H1 (cell line): ENCODE measurements around the gene NDNF. TPM values are rescaled to one million over a fixed set of nuclear protein-coding genes. Genes with fewer than 3 reads are reported as not detected.

Experiments used
- CTCF ChIA-PET: fragments of 300-600 bp; sonication (Branson Sonifier 250); formaldehyde crosslinking; loops from one replicate; lab custom pipeline; 2021; ENCODE audit not compliant: partially characterized antibody; lab: Charles Lee
- POLR2A ChIA-PET: fragments of 300-600 bp; sonication (Branson Sonifier 250); formaldehyde crosslinking; loops from one replicate; lab custom pipeline; 2021; ENCODE audit warnings: inconsistent platforms; ENCODE audit not compliant: partially characterized antibody; lab: Charles Lee
- DNase-seq, 2 experiments: peaks; one replicate each; pipeline versions ENCODE4 v3.0.0 to v3.0.0-alpha.2; 2010 to 2022; ENCODE audit warnings: low spot score in 2 of 2, low read depth in 1 of 2, mixed read lengths in 1 of 2
- FAIRE-seq: peaks from 2 replicates; lab custom pipeline; 2011; peaks lifted over from hg19 to GRCh38; lab: Jason Lieb, UNC
- H2AFZ ChIP-seq: 2 replicates; pipeline ENCODE4 v1.8.1; 2012; ENCODE audit warnings: low read length, inconsistent platforms
- H2AK5ac ChIP-seq: 2 replicates; pipeline ENCODE4 v1.6.1; 2013; ENCODE audit warnings: low read depth, low read length
- H2BK120ac ChIP-seq: replicated peaks from 2 replicates; pipeline ENCODE3; 2013; ENCODE audit warnings: low read depth, low read length, inconsistent platforms
- H2BK12ac ChIP-seq: 2 replicates; pipeline ENCODE4 v1.6.1; 2013; ENCODE audit warnings: low read depth, low read length
- H2BK15ac ChIP-seq: 2 replicates; pipeline ENCODE4 v1.6.1; 2013; ENCODE audit warnings: low read length
- H2BK20ac ChIP-seq: 2 replicates; pipeline ENCODE4 v1.6.1; 2013; ENCODE audit warnings: low read length
- H2BK5ac ChIP-seq: 2 replicates; pipeline ENCODE4 v1.6.1; 2013; ENCODE audit warnings: low read depth, low read length
- H3K14ac ChIP-seq: 2 replicates; pipeline ENCODE4 v1.6.1; 2013; ENCODE audit warnings: inconsistent platforms; ENCODE audit not compliant: insufficient read length
- H3K18ac ChIP-seq: 2 replicates; pipeline ENCODE4 v1.6.1; 2013; ENCODE audit warnings: low read length; ENCODE audit errors: extremely low read depth
- H3K23ac ChIP-seq: 2 replicates; pipeline ENCODE4 v1.6.1; 2013; ENCODE audit warnings: inconsistent platforms; ENCODE audit not compliant: insufficient read length
- H3K23me2 ChIP-seq: 2 replicates; pipeline ENCODE4 v1.6.1; 2013; ENCODE audit warnings: low read depth, low read length
- H3K27ac ChIP-seq: 2 replicates; pipeline ENCODE4 v1.6.1; 2011; ENCODE audit warnings: low read depth, low read length, inconsistent platforms
- H3K27me3 ChIP-seq, 4 experiments: replicated peaks in 1 of 4; 1 replicate in 1 of 4; 2 replicates in 3 of 4; pipeline versions ENCODE4 v1.6.1 to v1.8.1; 2011 to 2013; ENCODE audit warnings: low read length in 3 of 4, mild to moderate bottlenecking in 3 of 4, inconsistent platforms in 2 of 4, mixed read lengths in 2 of 4, moderate library complexity in 1 of 4; ENCODE audit not compliant: control insufficient read depth in 3 of 4, insufficient read depth in 3 of 4; ENCODE audit errors: extremely low read depth in 1 of 4
- H3K36me3 ChIP-seq, 4 experiments: 2 replicates each; pipeline versions ENCODE4 v1.6.1 to v1.8.1; 2011 to 2013; ENCODE audit warnings: mild to moderate bottlenecking in 4 of 4, low read length in 3 of 4, moderate library complexity in 2 of 4, control low read depth in 1 of 4, inconsistent platforms in 1 of 4; ENCODE audit not compliant: insufficient read depth in 4 of 4, control insufficient read depth in 2 of 4
- H3K4ac ChIP-seq: replicated peaks from 2 replicates; pipeline ENCODE3; 2013; ENCODE audit warnings: low read length, low read depth, mixed read lengths, inconsistent platforms; ENCODE audit not compliant: insufficient read length
- H3K4me1 ChIP-seq, 4 experiments: replicated peaks in 1 of 4; 1 replicate in 1 of 4; 2 replicates in 3 of 4; pipeline versions ENCODE4 v1.6.1 to v1.8.1; 2011 to 2013; ENCODE audit warnings: low read length in 3 of 4, inconsistent platforms in 2 of 4, mixed read lengths in 1 of 4; ENCODE audit not compliant: insufficient read depth in 4 of 4, control insufficient read depth in 3 of 4
- H3K4me2 ChIP-seq, 2 experiments: 2 replicates each; pipeline versions ENCODE4 v1.6.1 to v1.8.1; 2011 to 2013; ENCODE audit warnings: low read depth in 2 of 2, low read length in 2 of 2, control low read depth in 1 of 2, inconsistent platforms in 1 of 2, mild to moderate bottlenecking in 1 of 2; ENCODE audit not compliant: insufficient read depth in 1 of 2
- H3K4me3 ChIP-seq, 4 experiments: fragments of 200-600, 300-600 bp in 1 of 4; sonication (generic), shearing (Covaris generic), sonication (Bioruptor Twin) in 1 of 4; 2 replicates each; pipeline versions ENCODE4 v1.5.1 to v1.8.1; 2011 to 2016; ENCODE audit warnings: low read length in 4 of 4, low read depth in 3 of 4, control low read depth in 2 of 4, inconsistent platforms in 2 of 4, mild to moderate bottlenecking in 2 of 4, mixed read lengths in 1 of 4, moderate library complexity in 1 of 4; ENCODE audit not compliant: insufficient read depth in 2 of 4; ENCODE audit errors: extremely low read depth in 1 of 4
- H3K56ac ChIP-seq: replicated peaks from 2 replicates; pipeline ENCODE3; 2013; ENCODE audit warnings: low read depth, mild to moderate bottlenecking, mixed read lengths, low read length, inconsistent platforms; ENCODE audit not compliant: insufficient read length
- H3K79me1 ChIP-seq: 2 replicates; pipeline ENCODE4 v1.6.1; 2013; ENCODE audit warnings: low read depth, low read length, control low read depth
- H3K79me2 ChIP-seq, 2 experiments: 2 replicates each; pipeline versions ENCODE4 v1.6.1 to v1.8.1; 2012 to 2013; ENCODE audit warnings: low read length in 2 of 2, mild to moderate bottlenecking in 2 of 2, inconsistent platforms in 1 of 2; ENCODE audit not compliant: insufficient read depth in 2 of 2, control insufficient read depth in 1 of 2
- H3K9ac ChIP-seq, 4 experiments: replicated peaks in 1 of 4; 1 replicate in 1 of 4; 2 replicates in 3 of 4; pipeline versions ENCODE4 v1.6.1 to v1.8.1; 2011 to 2013; ENCODE audit warnings: low read depth in 3 of 4, low read length in 3 of 4, control low read depth in 2 of 4, mild to moderate bottlenecking in 2 of 4, moderate library complexity in 2 of 4, inconsistent platforms in 1 of 4; ENCODE audit errors: extremely low read depth in 1 of 4
- H3K9me3 ChIP-seq, 2 experiments: 2 replicates each; pipeline versions ENCODE4 v1.6.1 to v1.8.1; 2012 to 2013; ENCODE audit warnings: mild to moderate bottlenecking in 2 of 2, moderate library complexity in 2 of 2, control low read depth in 1 of 2, inconsistent platforms in 1 of 2, low read depth in 1 of 2, low read length in 1 of 2, mixed read lengths in 1 of 2; ENCODE audit not compliant: insufficient read depth in 2 of 2
- H4K20me1 ChIP-seq, 2 experiments: replicated peaks in 1 of 2; 2 replicates each; pipeline versions ENCODE3 to v1.8.1; 2011 to 2013; ENCODE audit warnings: inconsistent platforms in 2 of 2, low read length in 2 of 2, mild to moderate bottlenecking in 1 of 2; ENCODE audit not compliant: insufficient read depth in 2 of 2, control insufficient read depth in 1 of 2
- H4K5ac ChIP-seq: 2 replicates; pipeline ENCODE4 v1.6.1; 2013; ENCODE audit warnings: low read length, low read depth, mixed read lengths, inconsistent platforms; ENCODE audit not compliant: insufficient read length
- H4K8ac ChIP-seq: 2 replicates; pipeline ENCODE4 v1.8.0; 2013; ENCODE audit warnings: mild to moderate bottlenecking, moderate library complexity, low read length, inconsistent platforms; ENCODE audit not compliant: insufficient read depth; ENCODE audit errors: extremely low read depth
- H4K91ac ChIP-seq: replicated peaks from 2 replicates; pipeline ENCODE3; 2013; ENCODE audit warnings: low read length, mixed read lengths, inconsistent platforms; ENCODE audit not compliant: insufficient read length
- ASH2L ChIP-seq: fragments of 200-600, 300-600 bp; sonication (generic); IDR thresholded peaks from one replicate; pipeline ENCODE4 v1.7.1; 2017; ENCODE audit warnings: low read length
- CHD1 ChIP-seq: IDR thresholded peaks from 2 replicates; pipeline ENCODE4 v1.6.1; 2012; ENCODE audit warnings: low read depth, low read length, improper control_type of control experiment
- CHD2 ChIP-seq: IDR thresholded peaks from 2 replicates; pipeline ENCODE4 v1.6.1; 2012; ENCODE audit warnings: low read length, improper control_type of control experiment
- E2F6 ChIP-seq: IDR thresholded peaks from 2 replicates; pipeline ENCODE4 v1.6.1; 2012; ENCODE audit warnings: inconsistent platforms
- FOSL1 ChIP-seq: IDR thresholded peaks from 2 replicates; pipeline ENCODE4 v1.6.1; 2011; ENCODE audit warnings: mild to moderate bottlenecking, low read depth, low read length, moderate library complexity; ENCODE audit not compliant: insufficient read depth
- JUN ChIP-seq: IDR thresholded peaks from 2 replicates; pipeline ENCODE4 v1.6.1; 2011; ENCODE audit warnings: low read depth, mild to moderate bottlenecking, improper control_type of control experiment, low read length
- KDM1A ChIP-seq: fragments of 200-600, 300-600 bp; sonication (generic); IDR thresholded peaks from 2 replicates; pipeline ENCODE4 v1.7.1; 2016; ENCODE audit warnings: mild to moderate bottlenecking, low read length, borderline replicate concordance
- POLR2AphosphoS5 ChIP-seq: IDR thresholded peaks from 2 replicates; pipeline ENCODE4 v1.6.1; 2011; ENCODE audit warnings: low read depth, low read length
- RAD21 ChIP-seq, 2 experiments: IDR thresholded peaks in 1 of 2; conservative IDR thresholded peaks in 1 of 2; 2 replicates each; pipeline ENCODE4 v1.6.1; 2011; ENCODE audit warnings: low read depth in 2 of 2, low read length in 2 of 2, improper control_type of control experiment in 1 of 2, inconsistent platforms in 1 of 2, mild to moderate bottlenecking in 1 of 2, moderate library complexity in 1 of 2
- RFX5 ChIP-seq: IDR thresholded peaks from 2 replicates; pipeline ENCODE4 v1.6.1; 2011; ENCODE audit warnings: low read depth, low read length, improper control_type of control experiment, borderline replicate concordance
- SRF ChIP-seq: IDR thresholded peaks from 2 replicates; pipeline ENCODE4 v1.6.1; 2011; ENCODE audit warnings: mild to moderate bottlenecking, low read depth, low read length, moderate library complexity
- TEAD4 ChIP-seq: IDR thresholded peaks from 2 replicates; pipeline ENCODE4 v1.6.1; 2012; ENCODE audit warnings: low read depth, low read length, inconsistent platforms, mixed read lengths
- polyA plus RNA-seq, 7 experiments: library from polyadenylated mRNA; depleted of rRNA in 3 of 7; stranded (reverse) in 5 of 7; unstranded in 2 of 7; fragments of >200 nt in 5 of 7; fragments of 200-250 nt in 2 of 7; gene quantifications; 1 replicate in 5 of 7; 2 replicates in 1 of 7; 4 replicates in 1 of 7; pipeline versions ENCODE4 v1.2.1 to v1.2.3, GENCODE V29; 2011 to 2013; ENCODE audit warnings: missing spikeins in 2 of 7, mixed read lengths in 2 of 7
- total RNA-seq: library from RNA; stranded (reverse); fragmentation: NEBNext Ultra II Directional; extraction: Animal tissue kit (Norgen Biotek cat#: 25700); gene quantifications from 2 replicates; pipeline ENCODE4 v1.2.1, GENCODE V29; 2021

NDNF gene
- total and polyA plus RNA-seq, 2 of the 8 experiments (the other 6 are each of a cell fraction or from before 2014, with no cell fraction given): 0.70 to 1.6 TPM

GRCh38 chr4:121096191-121096590 is 23.9 kb upstream of the NDNF start:
- Histone ChIP-seq H2AFZ (no peak overlapping the region), H3K36me3 (no peaks in the 10 kb centered on the region), H3K4me1 (no peaks in the 10 kb centered on the region), H4K20me1 (no peaks in the 10 kb centered on the region), H3K27me3 (no peaks in the 10 kb centered on the region), H2AK5ac (no peak overlapping the region), H2BK5ac (no peak overlapping the region), H2BK20ac (no peak overlapping the region), H2BK120ac (no peak overlapping the region), H3K4me3 (no peak overlapping the region), H3K4ac (no peak overlapping the region), H3K56ac (no peak overlapping the region), H3K79me2 (no peaks in the 10 kb centered on the region), H3K9me3 (no peaks in the 10 kb centered on the region), H3K23me2 (no peaks in the 10 kb centered on the region), H4K91ac (no peak overlapping the region), H3K18ac (no peak overlapping the region), H4K5ac (no peak overlapping the region), H4K8ac (no peak overlapping the region), H3K23ac (no peak overlapping the region), H3K14ac (no peak overlapping the region), H3K4me2 (no peak overlapping the region), H3K79me1 (no peaks in the 10 kb centered on the region), H3K9ac (no peak overlapping the region), H2BK15ac (no peak overlapping the region), H3K27ac (no peak overlapping the region), H2BK12ac (no peak overlapping the region)
- POLR2A ChIA-PET: no interaction called here
- DNase-seq (no peak), FAIRE-seq (no peak)
- CTCF ChIA-PET: interaction anchor here (0.9 kb wide), 3 partner anchors 22 to 322 kb away, joined by 5 to 8 read pairs (median 6); no protein-coding TSS in a partner anchor
- TF ChIP-seq SRF (no peak), E2F6 (no peak), JUN (no peak), KDM1A (no peak), RAD21 (IDR thresholded peaks at IDR 0.05 in 1 of 2, conservative IDR thresholded peaks at IDR 0.05 in 1 of 2; ENCODE audit: low read depth in 2 of 2, low read length in 2 of 2) (no peak), RFX5 (no peak), FOSL1 (no peak), ASH2L (no peak), POLR2AphosphoS5 (no peak), CHD2 (no peak), CHD1 (no peak), TEAD4 (no peak)
